T-helper 9 cell (primary cell): ENCODE data around the gene ATP2A2.
"Not testable (repeated sequence)": the region's sequence is repeated elsewhere in the genome, so short reads cannot be mapped to it uniquely, and the experiment has no call there.

Source experiments
- DNase-seq: peaks from one replicate; pipeline ENCODE4 v3.0.0-alpha.2; 2020

The ATP2A2 gene

GRCh38 chr12:110301065-110301806 lies 20.2 kb downstream of the ATP2A2 start:
- DNase-seq, result no peak

GRCh38 chr12:110304061-110304551 lies 23.1 kb downstream of the ATP2A2 start:
- no peak for DNase-seq

- no peak for DNase-seq
Measured at GRCh38 chr12:110307372-110307771, 26.3 kb downstream of the ATP2A2 start.

GRCh38 chr12:110310763-110311162 lies 29.7 kb downstream of the ATP2A2 start:
- DNase-seq, result no peak

GRCh38 chr12:110311903-110312302 lies 30.9 kb downstream of the ATP2A2 start:
- DNase-seq, result no peak

- no peak for DNase-seq
Measured at GRCh38 chr12:110312581-110313360, 31.7 kb downstream of the ATP2A2 start.

GRCh38 chr12:110314308-110314707 lies 33.3 kb downstream of the ATP2A2 start:
- DNase-seq, result no peak

- DNase-seq, result no peak
Measured at GRCh38 chr12:110316861-110317260, 35.8 kb downstream of the ATP2A2 start.

GRCh38 chr12:110317911-110318310 lies 36.9 kb downstream of the ATP2A2 start:
- no peak for DNase-seq

- DNase-seq, result no peak
Measured at GRCh38 chr12:110320550-110320949, 39.5 kb downstream of the ATP2A2 start.

- DNase-seq, result no peak
Measured at GRCh38 chr12:110329710-110330109, 48.7 kb downstream of the ATP2A2 start.

GRCh38 chr12:110330124-110330523 lies 49.1 kb downstream of the ATP2A2 start:
- no peak for DNase-seq

- no peak for DNase-seq
Measured at GRCh38 chr12:110330544-110330943, 49.5 kb downstream of the ATP2A2 start.

GRCh38 chr12:110333201-110333600 lies 52.2 kb downstream of the ATP2A2 start:
- DNase-seq, result no peak

GRCh38 chr12:110335481-110336045 lies 54.5 kb downstream of the ATP2A2 start:
- DNase-seq, result no peak

GRCh38 chr12:110337912-110338710 lies 57.1 kb downstream of the ATP2A2 start:
- no peak for DNase-seq

GRCh38 chr12:110338754-110339153 lies 57.7 kb downstream of the ATP2A2 start:
- no peak for DNase-seq

GRCh38 chr12:110339184-110339952 lies 58.3 kb downstream of the ATP2A2 start:
- DNase-seq, result no peak

- not testable (repeated sequence) for DNase-seq
Measured at GRCh38 chr12:110340261-110340660, 59.2 kb downstream of the ATP2A2 start.

- DNase-seq, result no peak
Measured at GRCh38 chr12:110340706-110341105, 59.7 kb downstream of the ATP2A2 start.

GRCh38 chr12:110342157-110342556 lies 61.1 kb downstream of the ATP2A2 start:
- DNase-seq, result no peak

GRCh38 chr12:110343114-110343513 lies 62.1 kb downstream of the ATP2A2 start:
- DNase-seq, result no peak
